ENCODE results near the gene FZD10.

DNA sequence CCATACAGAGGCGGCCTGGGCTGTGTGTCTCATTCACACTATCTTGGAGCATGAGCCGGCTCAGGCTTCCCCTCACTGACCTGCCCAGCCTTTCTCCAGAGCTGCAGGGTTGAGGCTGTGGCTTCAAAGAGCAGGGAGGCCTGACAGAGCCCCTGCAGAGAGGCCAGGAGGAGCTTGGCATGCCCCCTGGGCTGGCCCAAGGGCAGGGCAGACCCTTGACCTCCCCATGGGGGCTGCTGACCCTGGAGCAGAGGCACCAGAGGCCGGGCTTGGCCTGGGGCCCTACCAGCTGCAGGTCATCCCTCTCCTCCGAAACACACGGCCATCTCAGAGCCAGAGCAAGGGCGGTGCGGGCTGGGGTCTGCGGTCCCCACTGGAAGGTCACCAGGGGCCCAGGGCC is 46.6 kb upstream of the FZD10 start:
- TF ChIP-seq, protein P1, sequence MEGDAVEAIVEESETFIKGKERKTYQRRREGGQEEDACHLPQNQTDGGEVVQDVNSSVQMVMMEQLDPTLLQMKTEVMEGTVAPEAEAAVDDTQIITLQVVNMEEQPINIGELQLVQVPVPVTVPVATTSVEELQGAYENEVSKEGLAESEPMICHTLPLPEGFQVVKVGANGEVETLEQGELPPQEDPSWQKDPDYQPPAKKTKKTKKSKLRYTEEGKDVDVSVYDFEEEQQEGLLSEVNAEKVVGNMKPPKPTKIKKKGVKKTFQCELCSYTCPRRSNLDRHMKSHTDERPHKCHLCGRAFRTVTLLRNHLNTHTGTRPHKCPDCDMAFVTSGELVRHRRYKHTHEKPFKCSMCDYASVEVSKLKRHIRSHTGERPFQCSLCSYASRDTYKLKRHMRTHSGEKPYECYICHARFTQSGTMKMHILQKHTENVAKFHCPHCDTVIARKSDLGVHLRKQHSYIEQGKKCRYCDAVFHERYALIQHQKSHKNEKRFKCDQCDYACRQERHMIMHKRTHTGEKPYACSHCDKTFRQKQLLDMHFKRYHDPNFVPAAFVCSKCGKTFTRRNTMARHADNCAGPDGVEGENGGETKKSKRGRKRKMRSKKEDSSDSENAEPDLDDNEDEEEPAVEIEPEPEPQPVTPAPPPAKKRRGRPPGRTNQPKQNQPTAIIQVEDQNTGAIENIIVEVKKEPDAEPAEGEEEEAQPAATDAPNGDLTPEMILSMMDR (IDR thresholded peaks at IDR 0.05 in 2 of 3, conservative IDR thresholded peaks at IDR 0.05 in 1 of 3; ENCODE audit: borderline replicate concordance in 1 of 3, insufficient read depth in 1 of 3, low read depth in 2 of 3, low read length in 2 of 3) = no peak
- TF ChIP-seq ZNF274 (IDR thresholded peaks at IDR 0.05; ENCODE audit: low read depth, low read length) (no peak), EZH2 (IDR thresholded peaks at IDR 0.05) (no peak), ZFX (IDR thresholded peaks at IDR 0.05) (no peak), POLR2AphosphoS5 (IDR thresholded peaks at IDR 0.05; ENCODE audit: low read depth, low read length) (no peak), SP1 (IDR thresholded peaks at IDR 0.05; ENCODE audit: low read depth) (no peak), POLR2A (IDR thresholded peaks at IDR 0.05; ENCODE audit: borderline replicate concordance, extremely low read depth, insufficient read depth, insufficient read length) (no peak)
- TF ChIP-seq, protein P2, sequence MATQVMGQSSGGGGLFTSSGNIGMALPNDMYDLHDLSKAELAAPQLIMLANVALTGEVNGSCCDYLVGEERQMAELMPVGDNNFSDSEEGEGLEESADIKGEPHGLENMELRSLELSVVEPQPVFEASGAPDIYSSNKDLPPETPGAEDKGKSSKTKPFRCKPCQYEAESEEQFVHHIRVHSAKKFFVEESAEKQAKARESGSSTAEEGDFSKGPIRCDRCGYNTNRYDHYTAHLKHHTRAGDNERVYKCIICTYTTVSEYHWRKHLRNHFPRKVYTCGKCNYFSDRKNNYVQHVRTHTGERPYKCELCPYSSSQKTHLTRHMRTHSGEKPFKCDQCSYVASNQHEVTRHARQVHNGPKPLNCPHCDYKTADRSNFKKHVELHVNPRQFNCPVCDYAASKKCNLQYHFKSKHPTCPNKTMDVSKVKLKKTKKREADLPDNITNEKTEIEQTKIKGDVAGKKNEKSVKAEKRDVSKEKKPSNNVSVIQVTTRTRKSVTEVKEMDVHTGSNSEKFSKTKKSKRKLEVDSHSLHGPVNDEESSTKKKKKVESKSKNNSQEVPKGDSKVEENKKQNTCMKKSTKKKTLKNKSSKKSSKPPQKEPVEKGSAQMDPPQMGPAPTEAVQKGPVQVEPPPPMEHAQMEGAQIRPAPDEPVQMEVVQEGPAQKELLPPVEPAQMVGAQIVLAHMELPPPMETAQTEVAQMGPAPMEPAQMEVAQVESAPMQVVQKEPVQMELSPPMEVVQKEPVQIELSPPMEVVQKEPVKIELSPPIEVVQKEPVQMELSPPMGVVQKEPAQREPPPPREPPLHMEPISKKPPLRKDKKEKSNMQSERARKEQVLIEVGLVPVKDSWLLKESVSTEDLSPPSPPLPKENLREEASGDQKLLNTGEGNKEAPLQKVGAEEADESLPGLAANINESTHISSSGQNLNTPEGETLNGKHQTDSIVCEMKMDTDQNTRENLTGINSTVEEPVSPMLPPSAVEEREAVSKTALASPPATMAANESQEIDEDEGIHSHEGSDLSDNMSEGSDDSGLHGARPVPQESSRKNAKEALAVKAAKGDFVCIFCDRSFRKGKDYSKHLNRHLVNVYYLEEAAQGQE (IDR thresholded peaks at IDR 0.05; ENCODE audit: low read depth) = no peak

Data from HCT116 (cell line).